Smooth muscle cell (in vitro differentiated cells): ENCODE results near the gene WNT16. TPM values are rescaled to one million over a fixed set of nuclear protein-coding genes. Genes with fewer than 3 reads are reported as not detected.

ENCODE experiments used
- DNase-seq: peaks from one replicate; lab custom pipeline; 2025; ENCODE audit not compliant: unreplicated experiment; lab: John Stamatoyannopoulos, UW
- H2AFZ ChIP-seq: fragments of 200-600 bp; sonication (generic); 2 replicates; pipeline ENCODE4 v1.6.0; 2016; ENCODE audit warnings: antibody characterized with exemption, low read depth, mild to moderate bottlenecking
- H3F3A ChIP-seq: fragments of 200-600 bp; sonication (generic); 2 replicates; pipeline ENCODE4 v1.6.0; 2017; ENCODE audit warnings: antibody characterized with exemption, low read depth
- H3K27ac ChIP-seq: fragments of 200-600 bp; sonication (generic); 2 replicates; pipeline ENCODE4 v1.5.1; 2016; ENCODE audit warnings: low read depth, mild to moderate bottlenecking
- H3K27me3 ChIP-seq: fragments of 200-600 bp; sonication (generic); 2 replicates; pipeline ENCODE4 v1.6.1; 2016; ENCODE audit warnings: low read depth, mild to moderate bottlenecking
- H3K36me3 ChIP-seq: fragments of 200-600 bp; sonication (generic); 2 replicates; pipeline ENCODE4 v1.5.1; 2016; ENCODE audit warnings: low read depth
- H3K4me1 ChIP-seq: fragments of 200-600 bp; sonication (generic); 2 replicates; pipeline ENCODE4 v1.5.1; 2016; ENCODE audit warnings: low read depth
- H3K4me2 ChIP-seq: fragments of 200-600 bp; sonication (generic); 2 replicates; pipeline ENCODE4 v1.6.0; 2016; ENCODE audit warnings: mild to moderate bottlenecking
- H3K4me3 ChIP-seq: fragments of 200-600 bp; sonication (generic); 2 replicates; pipeline ENCODE4 v1.5.1; 2016; ENCODE audit warnings: mild to moderate bottlenecking
- H3K79me2 ChIP-seq: fragments of 200-600 bp; sonication (generic); 2 replicates; pipeline ENCODE4 v1.6.0; 2016; ENCODE audit warnings: low read depth, mild to moderate bottlenecking
- H3K9ac ChIP-seq: fragments of 200-600 bp; sonication (generic); 2 replicates; pipeline ENCODE4 v1.6.0; 2016; ENCODE audit warnings: low read depth
- H3K9me3 ChIP-seq: fragments of 200-600 bp; sonication (generic); replicated peaks from 2 replicates; pipeline ENCODE4 v1.5.1; 2016; ENCODE audit warnings: low read depth
- H4K20me1 ChIP-seq: fragments of 200-600 bp; sonication (generic); 2 replicates; pipeline ENCODE4 v1.6.0; 2016; ENCODE audit warnings: low read depth
- WGBS: methylation state at CpG from one replicate; pipeline ENCODE4 v1.1.7; 2016; ENCODE audit warnings: low lambda C conversion rate; 5-methylcytosine and 5-hydroxymethylcytosine counted together
- polyA plus RNA-seq: library from polyadenylated mRNA; unstranded; fragments of >200 nt; fragmentation: Nextera tagmentation; extraction: Ambion mirVana; gene quantifications from 2 replicates; pipeline ENCODE4 v1.2.1, GENCODE V29; 2016
- total RNA-seq: library from RNA; depleted of rRNA; stranded (reverse); fragments of >200 nt; gene quantifications from 2 replicates; pipeline ENCODE4 v1.2.3, GENCODE V29; 2014
- TF ChIP-seq, protein P1 (sequence below): fragments of 200-600 bp; sonication (generic); IDR thresholded peaks from 2 replicates; pipeline ENCODE4 v1.5.1; 2017; ENCODE audit warnings: borderline replicate concordance, mild to moderate bottlenecking, antibody characterized with exemption; ENCODE audit not compliant: insufficient read depth, poor library complexity, severe bottlenecking

WNT16 gene
- total and polyA plus RNA-seq, 2 experiments from 2014 or later, result 0.08 TPM; not detected in 1

DNA sequence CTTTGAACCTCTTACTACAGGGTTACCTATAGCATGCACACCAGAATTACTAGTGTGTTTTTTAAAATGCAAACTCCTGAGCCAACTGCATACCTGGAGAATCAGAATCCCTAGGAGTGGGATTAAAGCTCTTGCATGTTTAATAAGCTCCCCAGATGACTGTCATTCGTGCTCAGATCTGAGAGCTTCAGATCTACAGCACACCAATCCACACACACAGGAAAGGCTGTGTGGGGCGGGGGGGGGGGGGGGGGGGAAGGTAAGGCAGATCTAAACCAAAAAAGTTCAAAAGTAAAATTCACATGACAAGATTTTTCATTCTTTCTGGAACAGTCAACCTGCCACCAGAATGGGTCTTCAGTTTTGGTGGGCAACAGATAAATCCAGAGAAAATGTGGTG is 61.8 kb downstream of the WNT16 start:
- H3F3A ChIP-seq, result no peaks in the 10 kb centered on the region
- peaks cover 100% of the 10 kb centered on the region for H3K79me2 ChIP-seq
- TF ChIP-seq, protein P1, sequence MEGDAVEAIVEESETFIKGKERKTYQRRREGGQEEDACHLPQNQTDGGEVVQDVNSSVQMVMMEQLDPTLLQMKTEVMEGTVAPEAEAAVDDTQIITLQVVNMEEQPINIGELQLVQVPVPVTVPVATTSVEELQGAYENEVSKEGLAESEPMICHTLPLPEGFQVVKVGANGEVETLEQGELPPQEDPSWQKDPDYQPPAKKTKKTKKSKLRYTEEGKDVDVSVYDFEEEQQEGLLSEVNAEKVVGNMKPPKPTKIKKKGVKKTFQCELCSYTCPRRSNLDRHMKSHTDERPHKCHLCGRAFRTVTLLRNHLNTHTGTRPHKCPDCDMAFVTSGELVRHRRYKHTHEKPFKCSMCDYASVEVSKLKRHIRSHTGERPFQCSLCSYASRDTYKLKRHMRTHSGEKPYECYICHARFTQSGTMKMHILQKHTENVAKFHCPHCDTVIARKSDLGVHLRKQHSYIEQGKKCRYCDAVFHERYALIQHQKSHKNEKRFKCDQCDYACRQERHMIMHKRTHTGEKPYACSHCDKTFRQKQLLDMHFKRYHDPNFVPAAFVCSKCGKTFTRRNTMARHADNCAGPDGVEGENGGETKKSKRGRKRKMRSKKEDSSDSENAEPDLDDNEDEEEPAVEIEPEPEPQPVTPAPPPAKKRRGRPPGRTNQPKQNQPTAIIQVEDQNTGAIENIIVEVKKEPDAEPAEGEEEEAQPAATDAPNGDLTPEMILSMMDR, result no peak
- H3K27ac ChIP-seq, result no peak overlapping the region
- WGBS, result 43% methylated on average over 2 of the region's 2 CpGs
- no peak overlapping the region for H3K4me3 ChIP-seq
- H3K27me3 ChIP-seq, result no peaks in the 10 kb centered on the region
- H4K20me1 ChIP-seq, result peaks cover 99% of the 10 kb centered on the region
- H3K4me2 ChIP-seq, result no peak overlapping the region
- DNase-seq, result no peak
- peaks cover 7% of the 10 kb centered on the region for H3K4me1 ChIP-seq
- no peak overlapping the region for H2AFZ ChIP-seq
- H3K9me3 ChIP-seq, result no peaks in the 10 kb centered on the region
- no peak overlapping the region for H3K9ac ChIP-seq
- H3K36me3 ChIP-seq, result no peaks in the 10 kb centered on the region

Other genes with a start within 250 kb of the WNT16 start
- gene FAM3C, start 67.3 kb downstream of the WNT16 start, total RNA-seq, result 101 and 126 TPM in 2 replicates
- 81.2 and 83.9 TPM in 2 replicates for gene FAM3C, start 67.3 kb downstream of the WNT16 start, polyA plus RNA-seq